Skin of body (tissue), 2 donors: ENCODE data around the gene SCGB1C1. TPM values are rescaled to one million over a fixed set of nuclear protein-coding genes. Genes with fewer than 3 reads are reported as not detected.
"Not testable (repeated sequence)": the region's sequence is repeated elsewhere in the genome, so short reads cannot be mapped to it uniquely, and the experiment has no call there.

Source experiments
- DNase-seq: peaks from one replicate; lab custom pipeline; 2025; lab: John Stamatoyannopoulos, UW
- total RNA-seq: library from RNA; depleted of rRNA; stranded (reverse); fragments of >200 nt; gene quantifications from one replicate; pipeline ENCODE4 v1.2.3, GENCODE V29; 2014

SCGB1C1 gene
- total RNA-seq, 1 donor from 2014 or later: not detected

DNA sequence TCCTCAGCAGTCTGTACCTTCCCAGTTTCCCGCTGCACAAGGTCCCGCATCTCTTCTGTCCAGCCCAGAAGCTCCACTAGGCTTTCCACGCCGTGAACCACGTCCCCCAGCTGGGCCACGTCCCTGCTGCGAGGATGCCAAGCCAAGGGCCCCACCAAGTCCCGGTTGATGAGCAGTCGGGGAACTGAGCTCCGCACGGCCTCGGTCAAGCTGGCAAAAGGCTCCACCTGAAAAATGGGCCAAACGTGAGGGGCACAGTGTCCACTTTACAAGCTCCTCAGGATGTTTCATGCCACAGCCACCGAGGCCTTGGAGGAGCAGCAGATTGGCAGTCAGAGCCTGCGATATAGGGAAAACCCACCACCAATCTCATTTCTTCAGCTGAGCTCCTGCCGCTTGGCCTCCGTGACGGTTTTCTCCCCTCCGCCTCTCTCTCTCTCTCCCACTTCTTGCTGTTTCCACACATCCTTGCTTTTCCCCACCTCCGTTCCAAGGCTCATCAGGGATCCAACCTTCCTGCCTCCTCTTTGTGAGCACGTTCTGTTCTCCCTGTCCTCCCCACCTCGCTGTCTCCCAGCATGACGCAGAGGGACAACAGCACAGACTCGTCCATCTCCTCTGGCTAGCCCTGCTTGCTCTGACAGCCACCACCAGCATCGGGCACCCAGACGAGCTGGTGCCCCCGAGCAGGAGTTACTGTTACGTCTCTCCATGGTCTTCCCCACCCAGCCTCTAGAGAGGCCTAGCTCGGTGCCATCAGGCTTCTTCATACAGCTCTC lies 26.1 kb downstream of the SCGB1C1 start:
- DNase-seq: no peak

DNA sequence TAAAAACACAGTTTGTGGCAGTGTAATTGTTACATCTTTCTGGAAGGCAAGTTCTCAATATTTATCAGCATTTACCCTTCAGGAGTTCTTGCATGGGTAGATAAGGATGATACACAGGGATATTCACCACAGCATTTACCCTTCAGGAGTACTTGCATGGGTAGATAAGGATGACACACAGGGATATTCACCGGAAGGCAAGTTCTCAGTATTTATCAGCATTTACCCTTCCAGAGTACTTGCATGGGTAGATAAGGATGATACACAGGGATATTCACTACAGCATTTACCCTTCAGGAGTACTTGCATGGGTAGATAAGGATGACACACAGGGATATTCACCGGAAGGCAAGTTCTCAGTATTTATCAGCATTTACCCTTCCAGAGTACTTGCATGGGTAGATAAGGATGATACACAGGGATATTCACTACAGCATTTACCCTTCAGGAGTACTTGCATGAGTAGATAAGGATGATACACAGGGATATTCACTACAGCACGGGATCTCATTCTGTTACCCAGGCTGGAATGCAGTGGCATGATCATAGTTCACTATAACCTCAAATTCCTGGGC lies 27.9 kb downstream of the SCGB1C1 start:
- DNase-seq: not testable (repeated sequence)

DNA sequence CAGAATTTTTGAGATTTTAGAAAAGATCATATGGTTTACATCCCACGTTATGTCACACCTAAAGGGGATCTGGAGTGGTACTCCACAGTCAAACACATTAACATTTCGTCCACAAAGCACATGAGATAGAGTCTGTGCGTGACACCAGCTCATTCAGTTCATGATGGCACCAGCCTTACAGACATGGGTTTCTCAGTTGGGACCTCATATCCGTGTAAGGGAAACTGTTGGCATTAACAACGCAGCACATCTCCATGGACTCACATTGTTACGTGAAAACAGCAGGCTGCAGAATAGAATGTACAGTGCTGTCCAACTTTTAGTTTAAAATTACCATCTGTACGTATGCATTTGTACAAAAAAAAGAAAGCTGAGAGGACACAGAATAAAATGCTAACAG lies 28.7 kb downstream of the SCGB1C1 start:
- DNase-seq: no peak

DNA sequence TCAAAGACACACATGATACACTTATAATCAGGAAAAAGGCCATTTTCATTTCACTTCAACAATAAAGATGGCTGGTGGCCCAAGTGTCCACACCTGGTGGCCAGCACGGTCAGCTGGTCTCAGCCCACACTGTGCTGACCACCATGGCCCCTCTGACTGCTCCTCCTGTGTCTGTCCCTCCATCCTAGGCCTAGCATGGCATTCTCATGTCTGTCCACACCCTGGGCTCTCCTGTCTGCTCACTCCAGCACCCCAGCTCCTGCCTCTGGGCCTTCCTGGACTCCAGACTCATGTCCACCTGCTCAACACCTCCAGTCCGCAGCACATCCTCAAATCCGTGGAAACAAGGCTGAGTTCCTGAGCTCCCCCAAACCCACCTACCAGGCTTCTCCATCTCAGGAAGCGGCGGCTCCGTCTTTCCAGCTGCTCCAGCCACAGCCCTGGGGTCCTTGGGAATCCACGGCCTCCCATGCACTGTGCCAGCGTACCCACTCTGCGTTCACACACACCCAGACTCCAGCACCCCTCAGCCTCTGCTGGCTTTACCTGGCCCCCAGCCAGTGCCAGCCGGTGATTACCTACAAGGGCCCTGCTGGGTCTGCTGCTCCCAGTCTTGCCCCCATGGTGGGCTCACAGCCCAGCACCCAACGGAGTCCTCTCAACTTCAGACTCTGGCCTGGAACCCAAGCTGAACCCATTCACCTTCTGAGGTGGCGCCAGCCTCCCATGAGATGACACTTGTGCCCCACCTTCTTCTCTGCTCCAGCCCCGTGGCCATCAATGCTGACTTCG lies 29.3 kb downstream of the SCGB1C1 start:
- no peak for DNase-seq

DNA sequence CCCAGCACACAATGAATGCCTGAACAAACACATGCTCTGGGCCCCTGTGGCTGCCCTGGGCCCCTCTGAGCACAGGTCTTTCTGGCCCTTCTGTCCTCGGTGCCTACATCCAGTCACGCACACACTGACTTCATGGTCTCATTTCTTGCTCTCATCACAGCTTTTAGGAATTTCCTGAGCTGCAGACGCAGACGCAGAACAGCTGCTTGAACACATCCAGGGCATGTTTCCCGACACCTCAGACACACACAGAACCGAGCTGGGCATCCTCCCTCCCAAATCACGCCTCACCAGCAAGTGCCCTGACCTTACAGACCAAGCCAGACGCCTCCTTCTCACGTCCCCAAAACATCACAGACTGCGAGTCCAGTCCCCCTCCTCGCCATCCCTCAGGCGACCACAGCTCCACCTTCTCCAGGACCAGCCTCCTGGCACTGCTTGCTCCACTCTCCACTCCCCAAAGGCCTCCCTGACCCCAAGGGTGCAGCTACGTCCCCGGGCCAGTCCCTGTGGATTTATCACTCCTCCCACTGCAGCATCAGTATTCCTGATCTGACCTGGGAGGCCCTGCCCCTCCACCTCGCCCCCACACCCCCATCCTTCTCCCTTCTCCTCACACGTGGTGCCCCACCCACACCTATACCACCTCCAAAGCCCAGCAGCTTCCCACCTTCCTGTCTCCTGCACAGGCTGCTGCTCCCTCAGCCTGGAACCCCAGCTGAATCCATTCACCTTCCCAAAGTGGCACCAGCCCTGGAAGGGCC lies 30.3 kb downstream of the SCGB1C1 start:
- DNase-seq: no peak

DNA sequence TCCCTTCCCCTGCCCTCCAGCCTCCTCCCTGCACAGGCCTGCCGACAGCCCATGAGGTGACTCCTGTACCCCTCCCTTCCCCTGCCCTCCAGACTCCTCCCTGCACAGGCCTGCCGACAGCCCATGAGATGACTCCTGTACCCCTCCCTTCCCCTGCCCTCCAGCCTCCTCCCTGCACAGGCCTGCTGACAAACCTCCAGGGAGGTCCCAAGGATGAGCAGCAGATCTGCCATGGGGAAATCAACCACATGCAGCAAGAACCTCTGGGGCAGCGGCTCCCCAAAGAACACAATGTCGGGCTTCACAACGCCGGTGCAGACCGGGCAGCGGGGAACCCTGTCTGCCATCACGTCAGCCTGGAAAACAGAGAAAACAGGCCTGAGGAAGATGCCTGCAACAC lies 31.0 kb downstream of the SCGB1C1 start:
- DNase-seq: no peak

DNA sequence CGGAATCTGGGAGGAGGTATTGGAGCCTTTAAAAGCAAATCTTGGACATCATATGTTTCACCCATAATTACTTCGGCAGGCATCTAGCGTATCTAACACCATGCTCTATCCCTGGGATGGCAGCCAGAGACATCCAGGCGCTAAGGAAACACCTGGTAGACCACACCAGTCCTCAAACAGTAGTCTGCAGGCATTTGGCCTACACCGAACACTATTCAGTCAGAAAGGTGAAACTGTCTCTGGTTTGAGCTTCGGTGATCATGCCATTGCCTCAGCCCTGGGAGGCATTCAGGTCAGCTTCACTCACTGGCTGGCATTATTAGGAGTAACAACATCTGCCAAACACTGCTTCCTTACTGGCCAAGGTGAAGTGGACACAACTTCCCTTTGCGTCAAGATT lies 31.5 kb downstream of the SCGB1C1 start:
- no peak for DNase-seq

DNA sequence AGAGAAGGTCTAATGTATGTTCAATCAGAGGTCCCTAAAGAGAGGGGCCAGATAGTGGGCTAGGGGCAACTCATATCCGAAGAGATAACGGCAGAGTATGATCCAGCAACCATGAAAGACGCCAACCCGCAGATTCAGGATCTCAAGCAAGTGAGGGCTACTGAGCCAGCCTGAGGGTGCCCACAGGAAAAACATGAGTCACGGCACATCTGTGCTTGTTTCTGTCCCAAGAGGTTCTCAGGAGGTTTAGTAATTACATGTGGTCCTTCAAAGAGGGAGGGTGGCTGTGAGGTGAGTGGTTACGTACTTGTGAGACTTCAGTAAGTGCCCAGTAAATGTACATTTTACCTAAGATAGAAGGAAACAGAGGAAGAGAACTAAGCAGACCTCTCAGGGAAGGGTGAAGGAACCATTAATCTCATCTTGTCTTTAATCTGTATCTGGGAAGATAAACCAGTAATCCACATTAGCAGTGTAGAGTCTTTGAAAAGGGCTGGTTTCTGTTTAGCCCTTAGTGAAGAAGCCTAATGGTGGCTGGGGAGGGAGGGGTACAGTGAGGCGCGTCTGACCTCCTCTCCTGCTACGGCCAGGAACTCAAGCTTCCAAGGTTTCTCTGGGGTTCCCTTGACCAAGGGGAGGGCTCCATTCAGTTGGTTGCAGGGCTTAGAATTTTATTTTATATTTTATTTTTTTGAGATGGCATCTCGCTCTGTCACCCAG lies 33.0 kb downstream of the SCGB1C1 start:
- no peak for DNase-seq

DNA sequence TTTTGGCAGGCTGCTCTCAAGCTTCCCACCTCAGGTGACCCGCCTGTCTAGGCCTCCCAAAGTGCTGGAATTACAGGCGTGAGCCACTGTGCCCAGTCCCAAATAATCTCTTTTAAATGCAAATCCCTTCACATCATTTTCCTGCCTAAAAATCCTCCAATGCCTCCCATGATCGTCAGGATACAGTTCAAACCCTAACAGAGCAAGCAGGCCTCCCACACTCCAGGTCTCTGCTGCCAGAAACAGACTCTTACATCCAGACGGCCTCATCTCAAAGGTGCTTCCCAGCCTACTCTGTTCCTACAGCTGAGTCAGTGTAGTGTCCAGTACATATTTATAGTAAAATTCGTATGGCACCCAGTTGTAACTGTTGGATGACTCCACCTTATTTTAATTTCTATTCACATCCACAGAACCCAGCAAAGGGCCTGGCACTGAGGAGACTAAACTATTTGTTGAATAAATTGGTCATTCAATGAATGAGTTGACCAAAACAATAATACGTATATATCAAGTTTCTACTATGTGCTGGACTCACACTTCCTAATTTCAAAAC lies 35.0 kb downstream of the SCGB1C1 start:
- DNase-seq: no peak

DNA sequence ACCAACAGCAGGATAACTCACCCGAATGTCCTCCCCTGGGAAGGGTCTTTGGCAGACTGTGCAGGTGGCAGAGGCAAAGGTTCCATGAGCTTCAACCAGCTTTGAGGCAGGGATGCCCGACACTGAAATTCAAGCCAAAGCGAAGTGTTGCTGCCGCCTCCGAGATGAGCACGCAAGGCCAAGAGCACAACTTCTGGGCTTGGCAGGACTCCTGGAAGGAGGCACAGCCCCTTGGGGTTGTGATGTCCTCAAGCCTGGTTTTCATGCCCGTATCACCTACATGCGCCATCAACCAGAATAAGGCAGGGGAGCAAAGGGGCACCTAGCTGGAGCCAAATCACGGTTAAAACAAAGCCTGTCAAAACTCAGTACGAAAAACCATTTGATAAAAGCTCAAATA lies 37.6 kb downstream of the SCGB1C1 start:
- no peak for DNase-seq

DNA sequence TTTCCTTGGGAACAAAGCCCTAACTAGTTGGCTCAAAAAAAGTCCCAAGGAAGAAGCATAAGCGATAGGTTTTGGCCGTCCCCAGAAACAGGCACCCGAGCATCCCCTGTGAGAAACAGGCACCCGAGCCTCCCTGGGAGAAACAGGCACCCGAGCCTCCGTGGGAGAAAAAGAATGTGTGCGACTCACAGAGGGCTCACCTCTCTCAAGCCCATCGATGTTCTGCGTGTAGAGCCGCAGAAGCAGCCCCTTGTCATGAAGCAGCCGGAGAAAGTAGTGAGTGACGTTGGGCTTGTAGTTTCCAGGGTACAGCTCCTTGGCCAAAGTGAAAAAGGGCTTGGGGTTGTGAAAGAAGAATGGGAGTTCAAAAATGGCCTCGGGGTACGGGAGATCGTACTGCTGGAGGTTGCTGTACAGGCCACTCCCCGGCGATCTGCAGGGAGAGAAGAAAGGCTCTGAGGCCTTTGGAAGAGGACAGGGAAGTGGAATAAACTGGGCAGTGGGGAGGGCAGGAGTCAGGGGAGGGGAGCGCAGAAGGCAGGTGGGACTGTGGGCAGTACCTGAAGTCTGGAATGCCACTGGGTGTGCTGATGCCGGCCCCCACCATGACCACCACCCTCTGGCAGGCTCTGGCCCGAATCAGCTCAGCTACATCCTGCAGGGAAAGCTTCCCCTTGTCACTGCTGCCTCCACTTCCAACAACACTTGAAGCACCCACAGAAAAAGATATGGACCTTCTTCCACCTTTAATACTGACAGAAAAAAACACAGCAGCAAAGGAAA lies 40.1 kb downstream of the SCGB1C1 start:
- no peak for DNase-seq

DNA sequence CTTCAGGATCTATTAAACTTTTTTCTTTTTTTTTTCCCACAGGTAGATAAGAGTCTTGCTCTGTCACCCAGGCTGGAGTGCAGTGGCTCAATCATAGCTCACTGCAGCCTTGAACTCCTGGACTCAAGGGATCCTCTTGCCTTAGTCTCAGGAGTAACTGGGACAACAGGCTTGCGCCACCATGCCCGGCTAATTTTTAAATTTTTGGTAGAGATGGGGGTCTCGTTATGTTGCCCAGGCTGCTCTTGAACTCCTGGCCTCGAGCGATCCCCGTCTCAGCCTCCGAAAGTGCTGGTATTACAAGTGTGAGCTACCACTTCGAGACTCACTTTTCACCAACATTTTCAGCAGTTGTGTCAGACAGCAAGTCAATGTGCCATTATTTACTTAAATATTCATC lies 42.3 kb downstream of the SCGB1C1 start:
- no peak for DNase-seq

DNA sequence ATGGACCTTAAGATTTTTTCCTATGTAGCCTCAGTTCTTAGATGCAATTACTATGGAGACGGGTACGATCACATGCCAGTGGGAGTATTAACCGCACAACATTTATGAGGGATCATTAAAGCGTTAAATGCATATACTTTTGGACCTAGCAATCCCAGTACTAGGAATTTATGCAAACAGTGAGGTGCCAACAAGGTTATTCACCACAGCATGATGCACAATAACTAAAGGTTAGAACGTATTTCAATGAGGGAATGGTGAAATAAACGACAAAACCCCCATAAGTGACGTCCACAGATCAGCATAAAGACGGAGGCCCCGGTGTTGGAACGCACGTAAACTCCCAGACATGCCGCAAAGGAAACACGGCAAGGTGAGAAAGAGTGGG lies 42.7 kb downstream of the SCGB1C1 start:
- no peak for DNase-seq

DNA sequence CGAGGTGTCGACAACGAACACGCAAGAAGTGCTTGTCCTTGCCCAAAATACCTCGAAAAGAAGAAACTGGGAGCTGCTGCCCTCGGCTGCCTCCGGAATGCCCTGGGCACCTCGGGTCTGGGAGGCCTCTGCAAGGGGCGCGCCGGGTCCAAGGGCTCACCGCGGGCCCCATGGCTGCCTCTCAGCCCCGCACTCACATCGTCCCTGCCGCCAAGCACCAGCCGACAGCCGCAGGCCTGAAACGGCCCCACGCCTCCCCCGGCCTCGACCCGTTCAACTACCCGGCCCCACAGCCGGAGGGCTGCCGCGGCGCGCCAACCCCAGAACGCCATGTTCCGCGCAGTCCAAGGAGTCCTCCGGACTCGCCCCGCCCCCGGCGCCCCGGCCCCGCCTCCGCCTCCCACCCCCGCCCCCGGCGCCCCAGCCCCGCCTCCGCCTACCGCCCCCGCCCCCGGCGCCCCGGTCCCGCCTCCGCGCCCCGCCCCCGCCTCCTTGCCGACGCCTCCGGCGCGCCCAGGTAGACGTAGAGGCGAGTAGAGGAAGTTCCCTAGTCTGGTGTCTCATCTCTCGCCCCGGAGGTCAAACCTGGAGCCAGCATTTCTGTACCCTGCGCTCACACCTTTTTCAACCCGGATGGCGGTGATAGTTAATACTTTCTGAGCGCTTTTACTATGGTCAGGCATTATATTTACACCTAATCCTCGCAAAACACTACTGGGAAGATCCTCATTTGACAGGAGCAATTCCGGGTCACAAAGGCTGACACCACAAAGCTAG lies 43.3 kb downstream of the SCGB1C1 start, which contains the start of gene SIRT3:
Gene SIRT3 (minus strand): TSS at position 346 of the 777 bp plus-strand sequence. CDS start 14 bp downstream, at position 332.
- peak; percentile 88 for DNase-seq

DNA sequence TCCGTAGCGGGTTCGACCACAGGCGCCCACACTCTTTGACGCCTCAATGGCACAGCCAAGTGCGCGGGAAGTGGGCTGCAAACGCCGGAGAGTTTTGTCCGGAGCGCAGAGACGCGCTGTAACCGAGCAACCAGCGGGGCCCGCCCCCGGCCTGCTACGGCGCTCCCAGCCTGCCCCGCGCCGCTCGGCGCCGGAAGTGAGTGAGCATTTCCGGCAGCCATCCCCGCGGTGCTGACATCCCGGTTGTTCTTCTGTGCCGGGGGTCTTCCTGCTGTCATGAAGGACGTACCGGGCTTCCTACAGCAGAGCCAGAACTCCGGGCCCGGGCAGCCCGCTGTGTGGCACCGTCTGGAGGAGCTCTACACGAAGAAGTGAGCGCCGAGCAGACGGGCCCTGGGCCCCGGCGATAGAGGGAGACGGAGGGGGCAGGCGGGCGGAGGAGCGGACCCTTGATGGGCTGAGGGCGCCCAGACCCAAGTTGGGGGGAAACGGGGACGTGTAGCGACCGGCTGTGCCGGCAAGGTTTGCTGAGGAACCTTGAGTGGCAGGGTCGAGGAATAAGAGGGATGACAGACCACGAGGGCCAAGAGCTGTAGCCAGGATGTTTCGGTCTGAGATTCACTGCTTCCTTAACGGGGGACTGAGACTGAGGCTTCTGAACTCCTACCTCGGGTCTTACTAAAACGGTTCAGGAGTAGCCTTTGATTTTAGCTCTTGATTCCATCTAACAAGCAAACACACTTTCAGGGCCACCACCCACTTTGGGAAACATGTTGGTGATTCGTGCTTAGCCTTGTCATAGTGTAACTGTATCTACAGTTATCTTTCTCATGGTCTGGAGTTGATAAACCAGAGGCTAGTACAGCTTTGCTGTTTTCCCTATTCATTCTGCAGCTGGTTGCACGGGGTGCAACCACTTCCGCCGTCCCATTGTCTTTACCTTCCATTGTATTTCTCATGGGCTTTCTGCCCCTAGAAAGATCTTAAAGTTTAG lies 44.2 kb downstream of the SCGB1C1 start, which contains the start of gene PSMD13:
Gene PSMD13 (plus strand): TSS at position 203 of the 994 bp plus-strand sequence. CDS start 74 bp downstream, at position 277.
- peak; percentile 88 for DNase-seq

DNA sequence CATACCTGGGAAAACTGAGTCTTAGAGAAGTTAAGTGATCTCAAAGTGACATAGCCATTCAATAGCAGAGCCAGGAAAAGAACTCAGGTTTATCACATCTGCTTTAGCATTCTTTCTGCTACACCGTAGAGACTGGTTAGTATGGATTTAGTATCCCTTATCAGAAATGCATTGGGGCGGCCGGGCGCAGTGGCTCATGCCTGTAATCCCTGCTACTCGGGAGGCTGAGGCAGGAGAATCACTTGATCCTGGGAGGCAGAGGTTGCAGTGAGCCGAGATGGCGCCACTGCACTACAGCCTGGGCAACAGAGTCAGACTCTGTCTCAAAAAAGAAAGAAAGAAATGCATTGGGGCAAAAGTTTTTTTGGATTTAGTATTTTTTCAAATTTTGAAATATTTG lies 45.5 kb downstream of the SCGB1C1 start:
- not testable (repeated sequence) for DNase-seq

DNA sequence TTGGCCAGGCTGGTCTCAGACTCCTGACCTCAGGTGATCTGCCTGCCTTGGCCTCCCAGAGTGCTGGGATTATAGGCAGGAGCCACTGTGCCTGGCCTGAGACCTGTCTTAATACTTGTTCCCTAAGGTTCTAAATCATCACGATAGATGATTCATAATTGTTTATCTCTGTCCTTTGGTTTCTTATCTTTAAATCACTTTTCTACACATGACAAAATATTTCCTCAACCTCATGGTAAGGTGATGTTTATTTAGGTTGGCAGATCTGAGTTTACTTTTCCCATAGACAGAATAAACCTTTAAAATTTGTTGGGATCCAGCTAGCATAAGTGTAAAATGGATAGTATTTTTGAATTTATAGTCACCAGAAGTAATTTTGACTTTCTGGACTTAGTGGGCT lies 47.4 kb downstream of the SCGB1C1 start:
- no peak for DNase-seq

DNA sequence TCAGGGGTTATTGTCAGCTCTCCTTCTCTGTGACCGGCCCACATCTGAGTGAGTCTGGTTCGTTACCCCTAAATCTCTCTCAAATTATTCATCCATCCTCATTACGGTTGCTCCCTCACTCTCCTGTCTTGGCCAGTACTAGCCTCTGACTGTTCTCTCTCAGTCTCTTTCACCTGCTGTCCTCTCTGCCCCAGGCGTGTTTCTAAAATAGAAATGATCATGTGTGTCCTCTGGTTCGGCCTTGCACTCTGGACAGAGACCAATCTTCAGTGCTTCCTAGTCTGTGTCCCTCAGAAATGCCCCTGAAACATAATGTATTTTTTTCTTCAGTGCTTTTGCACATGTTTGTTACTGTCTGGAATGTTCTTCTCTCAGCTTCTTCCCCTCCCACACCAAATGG lies 48.8 kb downstream of the SCGB1C1 start:
- DNase-seq: no peak
